HCEC 1CT (cell line): ENCODE measurements around the gene CSF3.

ENCODE experiments used
- DNase-seq: peaks from one replicate; pipeline ENCODE4 v3.0.0-alpha.2; 2017

CSF3 gene

GRCh38 chr17:40015005-40015997 lies at the start of gene CSF3:
TSS of gene CSF3 (plus strand) at chr17:40015440. CDS start at chr17:40015475, 35 bp downstream.
- DNase-seq, result no peak

- no peak for DNase-seq
Observed at GRCh38 chr17:39966771-39967170, 48.5 kb upstream of the CSF3 start.

- no peak for DNase-seq
Observed at GRCh38 chr17:39968761-39969160, 46.5 kb upstream of the CSF3 start.

- DNase-seq, result no peak
Observed at GRCh38 chr17:39969375-39969774, 45.9 kb upstream of the CSF3 start.

- DNase-seq, result no peak
Observed at GRCh38 chr17:39970157-39970692, 45.0 kb upstream of the CSF3 start.

- no peak for DNase-seq
Observed at GRCh38 chr17:39971076-39971603, 44.1 kb upstream of the CSF3 start.

GRCh38 chr17:39972271-39972670 lies 43.0 kb upstream of the CSF3 start:
- no peak for DNase-seq

- peak; percentile 36 for DNase-seq
Observed at GRCh38 chr17:39973496-39973895, 41.7 kb upstream of the CSF3 start.

- DNase-seq, result no peak
Observed at GRCh38 chr17:39974433-39974832, 40.8 kb upstream of the CSF3 start.

- DNase-seq, result no peak
Observed at GRCh38 chr17:39975801-39976200, 39.4 kb upstream of the CSF3 start.

- peak; percentile 88 for DNase-seq
Observed at GRCh38 chr17:39979016-39979670, 36.1 kb upstream of the CSF3 start.

- peak; percentile 58 for DNase-seq
Observed at GRCh38 chr17:39979893-39980350, 35.3 kb upstream of the CSF3 start.

- DNase-seq, result peak; percentile 100
Observed at GRCh38 chr17:39980351-39981206, 34.7 kb upstream of the CSF3 start, which contains the start of gene PSMD3. TSS of gene PSMD3 (plus strand) at chr17:39980807. CDS start at chr17:39980971, 164 bp downstream.

GRCh38 chr17:39981207-39981741 lies 34.0 kb upstream of the CSF3 start:
- no peak for DNase-seq

GRCh38 chr17:39981766-39982375 lies 33.4 kb upstream of the CSF3 start:
- no peak for DNase-seq

GRCh38 chr17:39988206-39988810 lies 26.9 kb upstream of the CSF3 start:
- DNase-seq, result no peak

GRCh38 chr17:39994448-39994847 lies 20.8 kb upstream of the CSF3 start:
- no peak for DNase-seq

GRCh38 chr17:39995438-39995837 lies 19.8 kb upstream of the CSF3 start:
- DNase-seq, result no peak

- no peak for DNase-seq
Observed at GRCh38 chr17:39996162-39996561, 19.1 kb upstream of the CSF3 start.

GRCh38 chr17:39996800-39997199 lies 18.4 kb upstream of the CSF3 start:
- no peak for DNase-seq

GRCh38 chr17:39997543-39997942 lies 17.7 kb upstream of the CSF3 start:
- DNase-seq, result no peak
